Gastrocnemius medialis (tissue), 4 donors: ENCODE data around the gene POU2AF1. TPM values are rescaled to one million over a fixed set of nuclear protein-coding genes. Genes with fewer than 3 reads are reported as not detected.

ENCODE experiments used
- ATAC-seq, 2 donors: fragments of 150-250 bp; one replicate each; pipeline ENCODE4 v1.9.1; 2016
- DNase-seq, 2 donors: peaks; one replicate each; pipeline ENCODE4 v3.0.0-alpha.2; 2019
- H3K27ac ChIP-seq, 4 donors: fragments of 200-600 bp; sonication (generic); 1 replicate in 1 of 4; 2 replicates in 3 of 4; pipeline ENCODE4 v1.5.1; 2016 to 2018; ENCODE audit warnings: mild to moderate bottlenecking in 2 of 4, moderate library complexity in 1 of 4
- H3K27me3 ChIP-seq, 3 donors: fragments of 200-600 bp; sonication (generic) in 2 of 3; 1 replicate in 1 of 3; 2 replicates in 2 of 3; pipeline versions ENCODE4 v1.5.1 to v1.6.0; 2016 to 2019; ENCODE audit warnings: mild to moderate bottlenecking in 1 of 3, moderate library complexity in 1 of 3
- H3K36me3 ChIP-seq, 2 donors: fragments of 200-600 bp; sonication (generic) in 1 of 2; one replicate each; pipeline ENCODE4 v1.5.1; 2017 to 2018
- H3K4me1 ChIP-seq, 2 donors: fragments of 200-600 bp; sonication (generic) in 1 of 2; one replicate each; pipeline ENCODE4 v1.5.1; 2016 to 2017; ENCODE audit warnings: mild to moderate bottlenecking in 2 of 2
- H3K4me3 ChIP-seq, 4 donors: fragments of 200-600 bp; sonication (generic) in 3 of 4; 1 replicate in 1 of 4; 2 replicates in 3 of 4; pipeline ENCODE4 v1.5.1; 2016 to 2019; ENCODE audit warnings: mild to moderate bottlenecking in 2 of 4
- H3K9me3 ChIP-seq, 3 donors: fragments of 200-600 bp; sonication (generic) in 2 of 3; 1 replicate in 1 of 3; 2 replicates in 2 of 3; pipeline ENCODE4 v1.5.1; 2016 to 2019
- POLR2A ChIP-seq, 2 donors: fragments of 450-650 bp; IDR thresholded peaks; one replicate each; pipeline ENCODE4 v1.6.1; 2017; ENCODE audit warnings: antibody characterized with exemption in 2 of 2, mild to moderate bottlenecking in 2 of 2, moderate library complexity in 2 of 2
- in situ Hi-C, 4 donors: fragments of 200-750 bp; cut with MboI; loops; one replicate each; pipeline versions ENCODE4 v1.15.0 to v1.8.0; 2017; ENCODE audit warnings: low sequenced_read_pairs in 4 of 4
- intact Hi-C: fragments of 100-400 bp; cut with DNase I; formaldehyde crosslinking; loops from one replicate; pipeline ENCODE4 v1.15.1; 2023; ENCODE audit warnings: low total_unique reads
- total RNA-seq, 4 donors: library from RNA; depleted of rRNA; stranded (reverse); fragments of >200 nt; gene quantifications; one replicate each; pipeline versions ENCODE4 v1.1.0 to v1.2.3, GENCODE V29; 2016
- TF ChIP-seq, protein P1 (sequence below), 5 experiments: fragments of 450-650 bp in 3 of 5; fragments of 200-600 bp in 2 of 5; sonication (generic) in 2 of 5; IDR thresholded peaks in 4 of 5; conservative IDR thresholded peaks in 1 of 5; 1 replicate in 4 of 5; 2 replicates in 1 of 5; pipeline ENCODE4 v1.5.1; 2016 to 2019; ENCODE audit warnings: antibody characterized with exemption in 5 of 5, mild to moderate bottlenecking in 3 of 5, moderate library complexity in 3 of 5

The POU2AF1 gene
- total RNA-seq, 4 donors from 2014 or later, result 0.29 to 0.78 TPM; not detected in 2

- TF ChIP-seq, protein P1, sequence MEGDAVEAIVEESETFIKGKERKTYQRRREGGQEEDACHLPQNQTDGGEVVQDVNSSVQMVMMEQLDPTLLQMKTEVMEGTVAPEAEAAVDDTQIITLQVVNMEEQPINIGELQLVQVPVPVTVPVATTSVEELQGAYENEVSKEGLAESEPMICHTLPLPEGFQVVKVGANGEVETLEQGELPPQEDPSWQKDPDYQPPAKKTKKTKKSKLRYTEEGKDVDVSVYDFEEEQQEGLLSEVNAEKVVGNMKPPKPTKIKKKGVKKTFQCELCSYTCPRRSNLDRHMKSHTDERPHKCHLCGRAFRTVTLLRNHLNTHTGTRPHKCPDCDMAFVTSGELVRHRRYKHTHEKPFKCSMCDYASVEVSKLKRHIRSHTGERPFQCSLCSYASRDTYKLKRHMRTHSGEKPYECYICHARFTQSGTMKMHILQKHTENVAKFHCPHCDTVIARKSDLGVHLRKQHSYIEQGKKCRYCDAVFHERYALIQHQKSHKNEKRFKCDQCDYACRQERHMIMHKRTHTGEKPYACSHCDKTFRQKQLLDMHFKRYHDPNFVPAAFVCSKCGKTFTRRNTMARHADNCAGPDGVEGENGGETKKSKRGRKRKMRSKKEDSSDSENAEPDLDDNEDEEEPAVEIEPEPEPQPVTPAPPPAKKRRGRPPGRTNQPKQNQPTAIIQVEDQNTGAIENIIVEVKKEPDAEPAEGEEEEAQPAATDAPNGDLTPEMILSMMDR (IDR thresholded peaks at IDR 0.05 in 4 of 5, conservative IDR thresholded peaks at IDR 0.05 in 1 of 5), result no peak
- TF ChIP-seq POLR2A (IDR thresholded peaks at IDR 0.05), result no peak
- no peak overlapping the region for H3K4me3 ChIP-seq
Observed at GRCh38 chr11:111373590-111373989, 5.5 kb downstream of the POU2AF1 start.

DNA sequence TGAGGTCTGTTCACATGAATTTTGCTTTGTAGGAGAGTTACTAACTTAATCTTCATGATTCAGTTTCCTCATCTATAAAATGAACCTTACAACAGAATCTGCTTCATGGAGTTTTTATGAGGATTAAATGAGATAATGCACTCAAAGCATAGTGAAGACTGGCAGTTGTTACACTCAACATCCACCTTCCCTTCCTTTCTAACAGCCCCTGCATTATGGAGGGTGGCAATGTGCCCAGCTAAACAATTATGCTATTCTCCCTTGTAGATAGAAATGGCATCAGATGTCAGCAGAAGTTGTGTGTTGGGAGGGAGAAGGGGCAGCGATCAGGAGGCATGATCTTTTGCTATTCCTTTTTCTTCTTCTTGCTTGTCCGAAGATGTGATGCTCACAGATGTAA is 6.5 kb downstream of the POU2AF1 start:
- Histone ChIP-seq H3K36me3 (no peaks in the 10 kb centered on the region), H3K4me3 (no peak overlapping the region), H3K27me3 (no peaks in the 10 kb centered on the region), H3K27ac (no peak overlapping the region), H3K4me1 (no peaks in the 10 kb centered on the region), H3K9me3 (no peaks in the 10 kb centered on the region)
- ATAC-seq (no peak), DNase-seq (no peak)
- intact Hi-C loops (no loop called here), in situ Hi-C loops (no loop called here)
- TF ChIP-seq POLR2A (IDR thresholded peaks at IDR 0.05), result no peak
- TF ChIP-seq, protein P1 (IDR thresholded peaks at IDR 0.05 in 4 of 5, conservative IDR thresholded peaks at IDR 0.05 in 1 of 5), result no peak

More at GRCh38 chr11:111373590-111373989, 5.5 kb downstream of the POU2AF1 start:
- Histone ChIP-seq H3K4me1 (no peaks in the 10 kb centered on the region), H3K36me3 (no peaks in the 10 kb centered on the region), H3K27ac (no peak overlapping the region), H3K27me3 (no peaks in the 10 kb centered on the region), H3K9me3 (no peaks in the 10 kb centered on the region)
- DNase-seq (no peak), ATAC-seq (no peak)
- in situ Hi-C loops (no loop called here), intact Hi-C loops (no loop called here)

DNA sequence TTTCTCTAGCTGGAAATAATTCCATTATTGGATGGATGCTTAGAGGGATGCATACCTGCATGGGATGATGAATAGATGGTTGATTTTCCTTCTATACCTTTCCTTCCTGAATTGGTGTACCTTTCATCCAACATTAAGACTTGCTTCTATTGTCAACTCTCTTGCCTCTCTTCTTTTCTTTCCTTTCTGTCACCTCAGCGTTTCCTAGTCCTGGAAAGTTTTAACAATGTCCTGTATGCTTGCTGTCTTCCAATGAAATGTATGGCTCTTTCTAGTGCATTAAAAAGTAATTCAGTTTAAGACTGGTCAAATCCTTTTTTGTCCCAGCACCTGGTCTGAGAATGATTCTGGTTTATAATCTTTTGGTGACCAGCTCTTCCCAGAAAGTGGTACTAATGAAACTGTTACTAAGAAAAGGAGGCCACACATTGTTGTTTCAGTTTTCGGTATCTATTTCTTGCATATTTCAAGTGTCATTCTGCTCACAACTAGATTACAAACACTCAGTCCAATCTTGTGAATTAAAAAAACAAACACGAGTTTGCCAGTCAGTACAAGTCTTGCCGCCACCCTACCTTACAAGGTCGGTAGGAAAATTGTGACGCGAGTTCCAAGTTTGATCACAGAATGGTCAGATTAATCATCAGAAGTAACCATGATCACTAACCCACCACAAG is 8.0 kb downstream of the POU2AF1 start:
- no peaks in the 10 kb centered on the region for H3K4me1 ChIP-seq
- intact Hi-C loops, result no loop called here
- no peak for ATAC-seq

GRCh38 chr11:111370270-111370901 is 8.7 kb downstream of the POU2AF1 start:
- intact Hi-C loops, result no loop called here
- Histone ChIP-seq H3K27ac (no peak overlapping the region), H3K4me3 (no peak overlapping the region), H3K9me3 (no peaks in the 10 kb centered on the region), H3K4me1 (no peaks in the 10 kb centered on the region), H3K36me3 (no peaks in the 10 kb centered on the region), H3K27me3 (no peaks in the 10 kb centered on the region)
- ATAC-seq, result no peak
- TF ChIP-seq, protein P1 (IDR thresholded peaks at IDR 0.05 in 4 of 5, conservative IDR thresholded peaks at IDR 0.05 in 1 of 5), result no peak
- TF ChIP-seq POLR2A (IDR thresholded peaks at IDR 0.05), result no peak
- in situ Hi-C loops, result no loop called here
- no peak for DNase-seq

More for the DNA sequence above, 8.0 kb downstream of the POU2AF1 start:
- in situ Hi-C loops, result no loop called here
- H3K9me3 ChIP-seq, result no peaks in the 10 kb centered on the region
- H3K4me3 ChIP-seq, result no peak overlapping the region
- H3K36me3 ChIP-seq, result no peaks in the 10 kb centered on the region
- no peak overlapping the region for H3K27ac ChIP-seq
- H3K27me3 ChIP-seq, result no peaks in the 10 kb centered on the region
- TF ChIP-seq POLR2A (IDR thresholded peaks at IDR 0.05), result no peak
- TF ChIP-seq, protein P1 (IDR thresholded peaks at IDR 0.05 in 4 of 5, conservative IDR thresholded peaks at IDR 0.05 in 1 of 5), result no peak
- no peak for DNase-seq
